IPS DF 4.7 (cell line): Measurements from ENCODE around the gene ANKRD16.
A peak's percentile ranks its signal among the peaks of the same experiment; 100 is the strongest.

Source experiments
- DNase-seq: peaks from one replicate; pipeline ENCODE4 v3.0.0-alpha.2; 2013; ENCODE audit warnings: low spot score; ENCODE audit errors: extremely low read depth

The ANKRD16 gene

DNA sequence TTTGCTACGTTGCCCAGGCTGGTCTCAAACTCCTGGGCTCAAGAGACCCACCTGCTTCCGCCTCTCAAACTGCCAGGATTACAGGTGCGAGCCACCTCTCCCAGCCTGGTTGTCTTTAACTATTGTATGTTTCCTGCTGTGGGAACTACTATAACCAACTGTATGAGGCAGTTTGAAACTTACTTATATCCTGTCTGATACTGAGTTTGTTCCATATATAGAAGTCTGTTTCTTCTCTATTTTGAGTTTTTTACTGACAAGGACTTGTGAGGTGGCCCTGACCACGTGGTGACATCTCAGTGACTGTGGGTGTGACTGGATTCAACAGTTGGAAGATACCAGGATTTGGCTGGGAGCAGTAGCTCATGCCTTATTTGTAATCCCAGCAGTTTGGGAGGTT lies 14.5 kb upstream of the ANKRD16 start:
- DNase-seq = no peak

DNA sequence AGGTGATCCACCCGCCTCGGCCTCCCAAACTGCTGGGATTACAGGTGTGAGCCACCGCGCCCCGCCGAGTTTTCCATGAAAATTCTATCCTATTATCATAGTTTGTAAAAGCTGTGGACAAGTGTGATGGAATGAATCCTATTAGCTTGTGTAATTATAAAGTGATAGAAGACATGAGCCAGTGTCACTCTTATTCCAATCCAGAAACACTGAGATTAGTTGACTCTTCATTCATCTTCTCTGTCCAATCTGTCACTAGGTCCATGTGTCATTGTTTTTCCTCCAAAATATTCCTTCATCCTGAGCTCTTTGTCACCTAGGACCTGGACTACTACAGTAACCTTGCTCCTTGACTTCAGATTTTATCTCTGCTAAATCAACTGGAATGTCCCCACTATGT lies 13.9 kb upstream of the ANKRD16 start:
- DNase-seq = no peak

DNA sequence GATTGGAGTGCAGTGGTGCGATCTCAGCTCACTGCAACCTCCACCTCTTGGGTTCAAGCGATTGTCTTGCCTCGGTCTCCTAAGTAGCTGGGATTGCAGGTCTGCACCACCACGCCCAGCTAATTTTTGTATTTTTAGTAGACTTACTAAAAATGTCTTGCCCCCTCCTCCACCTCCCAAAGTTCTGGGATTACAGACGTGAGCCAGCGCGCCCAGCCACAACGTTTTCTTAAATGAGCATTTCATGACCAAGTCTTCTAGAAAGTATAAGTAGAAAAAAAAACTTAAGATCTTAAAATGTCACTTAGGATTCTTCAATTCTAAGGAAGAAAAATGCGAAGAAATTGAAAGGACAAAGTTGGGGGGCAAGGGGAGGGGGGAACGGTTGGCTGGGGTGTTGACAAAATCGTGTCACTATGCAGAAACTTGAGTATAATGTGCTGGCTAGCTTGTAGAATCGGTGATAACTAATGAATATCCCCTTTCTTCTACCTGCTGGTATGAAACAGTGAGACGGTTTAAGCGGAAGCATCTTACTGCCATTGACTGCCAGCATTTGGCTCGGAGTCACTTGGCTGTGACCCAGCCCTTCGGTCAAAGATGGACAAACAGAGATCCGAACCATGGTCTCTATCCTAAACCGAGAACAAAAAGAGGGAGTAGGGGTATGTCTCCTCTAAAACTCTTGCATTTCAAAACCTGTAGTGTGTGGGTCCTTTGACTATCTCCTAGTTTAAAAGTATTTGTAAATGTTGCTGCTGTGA lies 13.0 kb upstream of the ANKRD16 start:
- DNase-seq = no peak

DNA sequence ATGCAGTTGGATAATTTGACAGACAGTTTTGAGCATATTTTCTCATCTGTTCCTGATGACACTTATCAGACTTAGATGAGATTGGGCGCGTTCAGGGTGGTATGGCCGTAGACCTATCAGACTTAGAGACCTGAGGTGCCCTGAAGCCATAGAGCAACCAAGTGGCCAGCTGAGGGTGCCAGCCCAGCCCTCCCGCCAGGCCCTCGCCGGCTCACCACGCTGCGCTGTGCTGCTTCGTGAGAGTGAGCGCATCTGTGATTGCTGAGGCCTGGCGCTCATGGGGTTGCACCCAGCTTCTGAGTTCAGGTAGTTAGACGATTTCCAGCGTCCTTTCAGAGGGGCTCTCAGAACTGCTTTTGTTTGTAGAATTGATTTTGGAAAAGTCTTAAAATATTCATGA lies 10.6 kb upstream of the ANKRD16 start:
- DNase-seq = no peak

DNA sequence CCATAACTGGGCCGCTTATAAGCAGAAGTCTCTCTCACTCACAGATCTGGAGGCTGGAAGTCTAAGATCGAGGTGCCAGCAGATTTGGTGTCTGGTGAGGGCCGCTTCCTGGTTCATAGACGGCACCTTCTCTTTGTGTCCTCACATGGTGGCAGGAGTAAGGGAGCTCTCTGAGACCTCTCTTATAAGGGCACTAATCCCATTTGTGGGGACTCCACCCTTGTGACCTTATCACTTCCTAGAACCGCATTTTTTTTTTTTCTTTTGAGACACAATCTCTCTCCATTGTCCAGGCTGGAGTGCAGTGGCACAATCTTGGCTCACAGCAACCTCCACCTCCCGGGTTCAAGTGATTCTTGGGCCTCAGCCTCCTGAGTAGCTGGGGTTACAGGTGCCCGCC lies 8.5 kb upstream of the ANKRD16 start:
- no peak for DNase-seq

DNA sequence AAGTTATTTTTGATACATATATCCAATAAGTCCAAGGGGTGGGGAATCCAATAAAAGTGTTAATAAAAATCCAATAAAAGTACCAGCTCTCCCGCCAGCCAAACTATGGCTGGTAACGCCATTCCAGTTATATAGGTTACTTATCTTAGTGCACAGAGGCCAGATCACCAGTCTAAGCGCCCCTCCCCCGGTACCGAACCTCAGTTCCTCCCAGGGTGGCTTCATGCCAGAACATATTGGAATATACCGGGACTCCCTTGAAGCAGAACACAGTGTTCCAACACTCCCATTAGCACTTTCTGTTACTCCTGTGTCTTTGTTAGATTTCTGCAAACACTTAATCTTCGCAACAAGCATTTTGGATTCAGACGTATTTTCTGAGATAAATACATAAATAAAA lies 7.8 kb upstream of the ANKRD16 start:
- no peak for DNase-seq

DNA sequence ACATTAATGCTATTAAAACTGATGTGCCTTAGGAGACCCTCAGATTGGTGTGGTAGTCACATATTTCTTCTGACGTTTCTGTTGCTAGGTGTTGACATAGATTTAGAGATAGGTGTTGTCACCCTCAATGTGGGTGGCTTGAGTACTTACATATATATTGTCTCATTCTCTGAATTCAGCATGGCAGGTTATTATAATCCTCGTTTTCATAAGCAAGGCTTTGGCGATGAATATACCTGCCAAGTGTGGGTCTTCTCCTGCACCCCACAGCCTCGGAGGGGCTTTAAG lies 7.3 kb upstream of the ANKRD16 start:
- no peak for DNase-seq

DNA sequence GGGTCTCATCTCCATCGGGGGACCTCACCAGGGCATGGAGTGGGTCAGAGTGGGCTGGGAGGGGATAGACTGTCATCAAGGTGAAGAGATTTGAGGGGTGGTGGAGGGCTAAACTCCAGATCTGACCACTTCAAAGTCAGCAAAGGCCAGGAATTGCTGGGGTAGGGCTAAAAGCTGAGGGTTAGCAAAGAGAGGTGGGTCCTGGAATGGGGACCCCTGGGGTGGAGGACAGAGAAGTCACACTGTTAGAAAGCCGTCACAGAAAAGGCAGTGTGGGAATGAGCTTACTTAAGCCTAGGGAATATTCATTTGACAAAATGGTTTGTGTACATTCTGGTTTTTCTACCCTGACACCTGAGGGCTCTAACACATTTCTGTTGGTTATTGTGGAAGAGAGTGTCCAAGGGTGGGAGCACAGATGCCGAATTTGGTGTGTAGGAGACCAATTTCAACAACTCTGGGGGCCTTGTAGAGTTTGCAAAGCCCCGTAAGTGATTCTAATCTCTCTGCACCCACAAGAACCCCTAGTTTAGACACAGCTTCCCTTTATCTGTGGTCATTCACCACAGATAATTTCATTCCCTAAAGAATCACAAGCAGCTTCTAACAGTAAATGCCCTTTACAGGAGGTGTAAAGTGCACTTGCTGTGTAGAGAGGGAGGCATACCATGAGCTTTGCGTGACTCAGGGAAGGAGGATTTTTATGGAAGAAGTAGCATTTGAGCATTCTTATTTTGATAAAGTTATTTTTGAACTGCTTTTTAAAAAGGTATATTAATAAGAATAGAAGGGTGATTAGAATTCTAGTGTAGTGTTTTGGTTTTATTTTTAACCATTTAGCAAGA lies 6.7 kb upstream of the ANKRD16 start:
- no peak for DNase-seq

DNA sequence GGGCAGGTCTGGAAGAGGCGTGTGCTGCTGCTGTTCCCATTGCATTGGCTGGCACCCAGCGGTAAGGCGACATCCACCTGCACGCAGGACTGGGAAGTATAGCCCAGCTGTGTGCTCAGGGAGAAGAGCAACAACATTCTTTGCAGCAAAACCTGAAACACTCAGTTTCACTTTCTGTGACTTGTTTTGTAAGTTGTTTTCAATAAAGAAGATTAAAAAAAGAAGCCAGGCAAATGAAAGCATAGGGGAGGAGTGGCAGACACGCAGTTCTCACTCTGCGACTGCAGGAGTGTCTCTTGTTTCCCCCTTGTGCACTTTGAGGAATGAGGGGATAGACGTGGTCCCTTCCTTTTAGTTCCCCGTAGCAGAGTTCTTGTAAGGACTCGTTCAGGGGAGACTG lies 6.1 kb upstream of the ANKRD16 start:
- no peak for DNase-seq

DNA sequence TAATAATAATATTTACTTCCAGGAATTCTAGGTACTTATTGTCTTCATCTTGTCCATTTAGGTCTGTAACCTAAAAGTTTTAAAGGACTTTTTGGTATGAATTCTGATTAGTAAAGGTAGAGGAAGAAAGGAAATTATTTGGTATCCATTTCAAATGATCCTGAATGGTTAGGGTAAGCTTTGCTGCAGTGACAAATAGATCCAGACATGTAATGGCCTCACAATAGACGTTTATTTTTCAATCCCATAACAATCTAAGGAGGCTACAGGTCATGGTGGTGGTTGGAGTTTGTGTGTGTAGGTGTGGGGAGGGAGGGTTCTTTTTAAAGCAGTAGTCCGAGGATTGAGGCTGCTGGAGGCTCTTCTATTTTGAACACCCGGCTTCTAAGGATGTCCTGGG lies 5.7 kb upstream of the ANKRD16 start:
- DNase-seq = no peak

DNA sequence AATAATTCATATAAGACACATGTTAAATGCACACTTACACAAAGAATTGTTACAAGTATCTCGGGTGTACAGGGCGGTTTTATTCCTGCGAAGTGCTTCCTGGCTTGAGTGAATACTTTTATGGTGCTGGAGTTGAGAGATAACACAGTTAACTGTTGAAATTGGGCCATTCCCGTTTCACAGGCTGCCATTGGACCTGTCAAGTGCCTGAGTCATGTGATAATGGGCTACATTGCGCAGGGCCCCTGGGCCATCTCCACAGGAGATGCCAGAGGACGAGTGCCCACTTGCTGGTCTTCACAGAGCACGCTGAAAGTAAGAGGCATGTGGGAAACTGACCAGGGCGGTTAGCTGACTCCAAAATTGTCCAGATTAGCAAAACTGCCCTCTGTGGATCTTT lies 5.2 kb upstream of the ANKRD16 start:
- DNase-seq = no peak

DNA sequence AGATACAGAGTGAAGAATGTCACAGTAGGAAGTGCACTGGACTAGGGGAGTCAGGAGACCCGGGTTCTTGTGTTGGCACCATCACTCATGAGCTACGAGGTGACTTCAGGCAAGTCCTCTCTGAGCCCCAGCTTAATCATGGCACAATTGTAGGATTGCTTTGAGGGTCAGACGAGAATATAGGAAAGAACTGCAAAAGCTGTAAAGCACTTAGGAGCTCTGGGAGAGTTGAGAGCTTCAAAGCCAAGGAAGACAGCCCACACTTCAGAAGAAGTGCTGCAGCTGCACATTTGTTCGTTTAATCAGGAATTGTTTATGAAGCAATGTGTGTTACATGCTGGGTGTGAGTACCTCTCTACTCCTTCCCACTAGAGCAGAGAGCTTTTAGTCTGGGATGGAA lies 4.7 kb upstream of the ANKRD16 start:
- DNase-seq = no peak

DNA sequence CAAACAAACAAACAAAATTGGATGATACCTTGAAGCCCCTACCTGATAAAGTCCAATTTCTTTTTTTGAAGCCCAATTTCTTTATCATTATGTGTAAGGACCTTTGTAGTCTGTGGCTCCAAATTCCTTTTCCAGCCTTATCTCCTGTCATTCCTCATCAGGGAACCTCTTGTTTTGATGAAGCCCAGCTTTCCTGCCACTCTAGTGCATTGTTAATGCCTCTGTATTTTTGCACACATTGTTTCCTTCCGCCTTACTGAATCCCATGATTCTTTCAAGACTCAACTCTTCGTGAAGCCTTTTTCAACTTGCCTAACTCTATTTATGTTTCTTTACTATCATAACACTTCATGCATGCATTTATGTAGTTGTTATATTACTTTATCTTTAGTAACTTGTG lies 3.6 kb upstream of the ANKRD16 start:
- no peak for DNase-seq

DNA sequence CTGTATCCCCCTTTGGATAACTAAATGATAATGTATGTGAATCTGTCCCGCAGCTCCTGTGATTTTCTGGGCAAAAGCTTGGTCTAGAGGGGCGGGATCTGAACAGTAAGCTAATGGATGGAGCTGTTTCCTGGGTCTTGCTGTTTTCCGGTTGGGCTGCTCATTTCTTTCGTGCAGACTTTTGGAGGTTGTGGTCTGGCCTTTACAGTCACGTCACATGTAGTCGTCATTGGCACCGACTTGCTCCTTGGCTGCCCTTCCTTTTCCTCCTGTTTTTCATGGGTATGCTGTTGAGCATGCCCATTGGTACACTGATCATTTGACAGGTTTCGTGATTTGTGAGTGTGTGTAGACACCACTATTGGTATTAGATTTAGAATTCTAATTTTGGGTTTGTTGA lies 2.3 kb upstream of the ANKRD16 start:
- no peak for DNase-seq

DNA sequence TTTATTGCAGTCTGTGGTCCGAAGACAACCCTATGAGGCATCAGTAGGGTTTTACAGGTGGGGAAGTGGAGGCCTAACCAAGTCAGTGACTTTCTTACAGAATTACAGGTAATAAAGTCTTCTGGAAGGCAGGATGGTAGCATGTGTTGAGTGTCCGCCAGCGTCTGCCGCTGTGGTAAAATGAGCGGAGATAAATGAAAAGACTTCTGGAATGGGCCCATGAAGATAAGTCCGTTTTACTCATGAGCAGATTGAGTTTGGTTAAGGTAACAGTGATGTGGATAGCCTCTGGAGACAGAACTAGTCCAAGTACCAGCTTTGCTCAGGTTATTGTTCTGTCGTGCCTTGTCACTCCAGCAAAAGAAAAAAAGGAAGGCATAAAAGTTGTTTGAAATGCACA lies 1.3 kb upstream of the ANKRD16 start:
- DNase-seq = no peak

DNA sequence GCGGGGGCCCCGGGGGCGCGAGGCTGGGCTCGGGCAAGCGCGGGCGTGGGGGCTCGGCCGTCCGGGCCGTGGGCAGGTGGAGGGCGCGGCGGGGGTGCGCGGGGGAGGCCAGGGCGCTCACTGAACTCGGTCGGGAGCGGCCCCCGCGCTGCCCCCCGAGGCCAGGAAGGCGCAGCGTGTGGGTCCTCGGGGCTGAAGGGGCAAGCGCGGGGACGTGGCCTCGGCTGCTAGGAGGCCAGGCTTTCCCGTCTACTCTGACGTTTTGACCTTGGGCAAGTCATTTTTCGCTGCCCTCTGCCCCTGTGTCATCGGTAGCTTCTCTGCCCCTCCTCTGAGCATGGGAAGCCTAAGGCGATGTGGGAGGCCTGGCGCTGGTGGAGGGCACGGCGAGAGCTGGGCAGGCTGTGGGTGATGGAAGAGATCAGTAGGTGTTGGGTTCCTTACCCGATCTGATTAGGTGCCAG lies 791 bp upstream of the ANKRD16 start:
- DNase-seq = no peak

DNA sequence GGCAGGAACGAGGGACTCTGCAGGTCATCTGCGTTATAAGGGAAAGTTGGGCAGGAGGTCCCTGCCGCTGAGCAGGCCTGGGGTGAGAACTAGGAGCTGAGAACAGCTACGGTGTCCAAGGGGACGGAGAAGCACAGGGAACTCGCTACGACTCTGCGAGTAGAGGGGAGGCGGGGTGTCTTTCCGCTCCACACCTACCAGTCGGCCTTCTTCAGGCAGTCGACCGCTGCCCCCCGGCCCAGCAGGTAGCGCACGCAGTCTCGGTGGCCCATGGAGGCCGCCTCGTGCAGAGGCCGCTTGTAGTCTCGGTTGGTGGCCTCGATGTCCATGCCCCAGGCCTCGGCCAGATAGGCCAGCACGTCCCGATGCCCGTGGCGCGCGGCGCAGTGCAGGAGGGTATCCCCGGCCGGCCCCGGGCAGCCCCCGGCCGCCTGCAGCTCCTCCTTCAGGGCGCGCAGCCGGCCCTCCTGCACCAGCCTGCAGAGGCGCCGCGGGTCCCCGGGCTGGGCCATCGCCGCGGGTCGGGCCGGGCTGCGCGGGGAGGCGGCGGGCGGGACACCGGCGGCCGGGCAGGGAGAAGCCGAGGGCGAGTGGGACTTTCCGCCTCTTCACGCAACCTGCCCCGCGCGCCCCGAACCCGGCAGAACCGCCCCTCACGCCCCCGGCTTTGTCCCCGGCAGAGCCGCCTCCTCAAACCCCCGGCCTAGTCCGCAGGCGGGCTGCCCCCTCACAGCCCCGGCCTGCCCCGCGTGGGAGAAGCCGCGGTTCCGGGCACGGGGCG lies 660 bp downstream of the ANKRD16 start:
- peak; percentile 7 for DNase-seq

DNA sequence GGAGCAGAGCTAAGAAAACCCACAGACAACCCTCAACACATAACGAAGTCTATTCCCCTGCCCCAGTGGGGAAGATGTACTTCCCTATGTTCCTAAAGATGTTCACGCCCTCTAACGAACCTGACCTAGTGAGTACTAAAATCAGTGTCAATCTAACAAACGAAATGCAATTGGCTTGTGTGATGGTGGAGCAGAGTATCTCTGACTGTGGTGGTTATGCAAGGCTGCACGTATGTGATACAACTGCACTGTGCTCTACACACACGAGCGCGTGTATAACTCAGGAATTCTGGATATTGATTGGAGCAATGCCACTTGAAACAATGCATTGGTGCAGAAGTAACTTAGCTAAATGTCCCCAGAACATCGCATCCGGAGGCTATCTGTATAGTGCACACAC lies 1.3 kb downstream of the ANKRD16 start:
- DNase-seq = no peak

DNA sequence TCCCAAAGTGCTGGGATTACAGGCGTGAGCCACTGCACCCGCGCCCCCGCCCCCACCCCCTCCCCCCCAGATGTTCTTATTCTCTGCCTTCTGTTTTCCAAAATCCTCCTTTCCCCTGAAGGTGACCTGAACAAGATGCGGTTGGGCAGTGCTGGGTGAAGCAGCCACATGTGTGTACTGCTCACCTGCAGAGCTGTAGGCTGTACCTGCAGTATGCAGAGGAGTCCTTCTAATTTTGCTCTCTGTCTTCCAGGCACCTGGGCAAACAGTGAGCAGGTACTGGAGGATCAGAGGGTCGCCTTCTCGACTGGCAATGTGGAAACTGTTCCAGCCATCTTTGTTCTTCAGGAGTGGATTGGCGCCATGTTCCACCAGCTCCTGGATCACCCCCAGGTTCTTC lies 2.1 kb downstream of the ANKRD16 start:
- no peak for DNase-seq

DNA sequence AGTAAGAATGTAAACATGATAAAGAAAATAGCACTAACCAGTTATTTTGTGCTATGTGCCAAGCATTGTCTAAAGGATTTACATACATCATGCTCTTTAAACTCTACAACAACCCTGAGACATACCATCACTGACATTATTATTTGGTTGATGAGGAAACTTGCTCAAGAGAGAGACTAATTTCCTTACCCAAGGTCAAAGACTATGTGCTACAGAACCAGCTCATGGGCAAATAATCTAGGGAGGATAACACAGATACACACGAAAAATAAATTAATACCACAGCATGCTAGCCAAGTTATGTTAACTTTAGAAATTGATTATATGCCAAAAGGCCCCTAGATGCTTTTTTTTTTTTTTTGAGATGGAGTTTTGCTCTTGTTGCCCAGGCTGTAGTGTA lies 2.7 kb downstream of the ANKRD16 start:
- DNase-seq = no peak

DNA sequence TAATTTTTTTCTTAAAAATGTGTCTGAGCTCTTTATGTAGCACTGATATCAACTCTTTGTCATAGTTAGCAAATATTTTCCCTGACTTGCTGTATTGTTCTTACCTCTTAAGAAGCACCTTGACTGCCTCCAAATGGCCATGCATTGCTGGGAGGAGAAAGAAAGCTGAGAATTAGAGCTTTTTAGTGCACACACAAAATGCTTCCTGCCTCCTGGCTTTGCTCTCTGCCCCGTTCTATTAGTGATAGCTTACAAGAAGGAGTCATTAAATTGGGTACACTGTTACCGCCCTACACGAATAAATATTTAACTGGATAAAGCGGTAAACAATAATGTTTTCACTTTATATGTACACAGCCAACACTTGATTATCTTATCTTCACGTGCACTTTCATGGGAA lies 4.1 kb downstream of the ANKRD16 start:
- no peak for DNase-seq

DNA sequence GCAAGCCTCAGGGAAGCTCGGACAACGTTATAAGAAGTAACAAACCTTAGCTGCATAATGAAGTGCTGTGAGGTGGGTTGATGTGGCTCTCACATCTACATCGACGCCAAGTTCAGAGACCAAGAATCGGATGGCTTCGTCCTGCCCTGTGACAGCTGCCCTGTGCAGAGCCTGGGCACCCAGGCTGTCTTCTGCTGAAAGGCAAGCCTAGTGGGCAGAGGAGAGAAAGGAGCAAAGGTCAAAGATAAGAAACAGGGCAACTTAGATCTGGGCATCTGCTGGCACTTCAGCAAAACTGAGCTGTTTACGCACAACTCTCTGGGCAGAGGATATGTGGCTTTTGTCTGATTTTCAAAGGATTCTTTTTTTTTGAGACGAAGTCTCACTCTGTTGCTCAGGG lies 6.7 kb downstream of the ANKRD16 start:
- DNase-seq = no peak
